Mucosa of descending colon (tissue), 3 donors: Measurements from ENCODE around the gene ZNF526. TPM values are rescaled to one million over a fixed set of nuclear protein-coding genes. Genes with fewer than 3 reads are reported as not detected.

Experiments used
- ATAC-seq: fragments of 200-7000 bp; cut with Tn5 transposase; one replicate; pipeline ENCODE4 v1.9.1; 2020; ENCODE audit warnings: mild to moderate bottlenecking, moderate library complexity
- DNase-seq, 3 donors: peaks; one replicate each; pipeline ENCODE4 v3.0.0-alpha.2; 2020
- H3K36me3 ChIP-seq: fragments of 200-600 bp; one replicate; pipeline ENCODE4 v1.8.0; 2021; ENCODE audit warnings: low read depth, mild to moderate bottlenecking
- H3K4me1 ChIP-seq: fragments of 200-600 bp; one replicate; pipeline ENCODE4 v1.8.0; 2021; ENCODE audit warnings: low read depth, mild to moderate bottlenecking
- H3K4me3 ChIP-seq: fragments of 200-600 bp; one replicate; pipeline ENCODE4 v1.8.0; 2021; ENCODE audit warnings: mild to moderate bottlenecking
- H3K9me3 ChIP-seq: fragments of 200-600 bp; one replicate; pipeline ENCODE4 v1.8.0; 2021; ENCODE audit warnings: mild to moderate bottlenecking
- intact Hi-C, 2 donors: fragments of 100-400 bp; cut with DNase I in 1 of 2; cut with micrococcal nuclease in 1 of 2; formaldehyde crosslinking; loops; one replicate each; pipeline versions ENCODE4 v1.11.0 to v1.11.1; 2022; cut with DNase I, micrococcal nuclease
- total RNA-seq, 3 donors: library from RNA; stranded (reverse); fragmentation: NEBNext Ultra II Directional in 2 of 3; extraction: Animal tissue kit (Norgen Biotek cat#: 25700) in 2 of 3; gene quantifications; one replicate each; pipeline versions ENCODE4 v1.2.1 to v1.2.4, GENCODE V29; 2021 to 2023
- TF ChIP-seq, protein P1 (sequence below): fragments of 200-600 bp; IDR thresholded peaks from one replicate; pipeline ENCODE4 v1.8.0; 2022; ENCODE audit warnings: antibody characterized with exemption, mild to moderate bottlenecking
- donor health status: DM: no; HTN: no; CAD: no; lungs with moderate emphysema.
- donor health status: DM: no; HTN: no; CAD: no.
- donor health status: DM: no; HTN: yes; CAD: no.

ZNF526 gene
- total RNA-seq, 3 donors from 2014 or later: 9.9 to 13.4 (median 10.4) TPM

DNA sequence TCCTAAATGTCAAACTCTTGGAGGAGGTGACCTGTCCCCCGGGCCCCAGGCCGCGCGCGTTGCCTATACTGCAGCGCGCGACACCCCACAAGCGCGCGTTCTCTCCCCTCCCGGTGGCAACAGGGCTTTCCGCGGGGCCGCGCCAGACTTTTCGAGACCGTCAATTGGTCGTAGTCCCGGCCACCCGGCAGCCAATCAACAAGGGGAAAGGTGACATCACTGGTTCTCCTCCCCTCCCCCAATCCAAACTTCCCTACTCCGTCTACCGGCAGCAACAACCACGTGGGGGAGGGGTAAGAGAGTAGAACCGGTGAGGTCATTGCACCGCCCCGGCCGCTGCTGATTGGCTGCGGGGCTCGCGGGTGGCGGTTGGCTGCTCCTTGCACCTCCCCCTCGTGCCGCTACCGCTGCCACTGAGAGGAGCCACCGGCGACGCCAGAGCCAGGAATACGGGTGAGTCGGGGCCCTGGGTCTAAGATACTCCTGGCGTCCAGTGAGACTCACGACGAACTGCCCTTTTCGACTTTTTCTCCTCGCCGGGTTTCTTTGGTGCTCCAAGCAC lies 48.1 kb downstream of the ZNF526 start:
- Histone ChIP-seq H3K4me1 (peaks cover 26% of the 10 kb centered on the region), H3K36me3 (peaks cover 8% of the 10 kb centered on the region), H3K4me3 (peak overlapping the region; percentile 40), H3K9me3 (no peaks in the 10 kb centered on the region)
- peak; percentile 82 for ATAC-seq
- peak; percentile 97 to 100 (median 98) for DNase-seq
- TF ChIP-seq, protein P1, sequence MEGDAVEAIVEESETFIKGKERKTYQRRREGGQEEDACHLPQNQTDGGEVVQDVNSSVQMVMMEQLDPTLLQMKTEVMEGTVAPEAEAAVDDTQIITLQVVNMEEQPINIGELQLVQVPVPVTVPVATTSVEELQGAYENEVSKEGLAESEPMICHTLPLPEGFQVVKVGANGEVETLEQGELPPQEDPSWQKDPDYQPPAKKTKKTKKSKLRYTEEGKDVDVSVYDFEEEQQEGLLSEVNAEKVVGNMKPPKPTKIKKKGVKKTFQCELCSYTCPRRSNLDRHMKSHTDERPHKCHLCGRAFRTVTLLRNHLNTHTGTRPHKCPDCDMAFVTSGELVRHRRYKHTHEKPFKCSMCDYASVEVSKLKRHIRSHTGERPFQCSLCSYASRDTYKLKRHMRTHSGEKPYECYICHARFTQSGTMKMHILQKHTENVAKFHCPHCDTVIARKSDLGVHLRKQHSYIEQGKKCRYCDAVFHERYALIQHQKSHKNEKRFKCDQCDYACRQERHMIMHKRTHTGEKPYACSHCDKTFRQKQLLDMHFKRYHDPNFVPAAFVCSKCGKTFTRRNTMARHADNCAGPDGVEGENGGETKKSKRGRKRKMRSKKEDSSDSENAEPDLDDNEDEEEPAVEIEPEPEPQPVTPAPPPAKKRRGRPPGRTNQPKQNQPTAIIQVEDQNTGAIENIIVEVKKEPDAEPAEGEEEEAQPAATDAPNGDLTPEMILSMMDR: no peak
- intact Hi-C loops: no loop called here

DNA sequence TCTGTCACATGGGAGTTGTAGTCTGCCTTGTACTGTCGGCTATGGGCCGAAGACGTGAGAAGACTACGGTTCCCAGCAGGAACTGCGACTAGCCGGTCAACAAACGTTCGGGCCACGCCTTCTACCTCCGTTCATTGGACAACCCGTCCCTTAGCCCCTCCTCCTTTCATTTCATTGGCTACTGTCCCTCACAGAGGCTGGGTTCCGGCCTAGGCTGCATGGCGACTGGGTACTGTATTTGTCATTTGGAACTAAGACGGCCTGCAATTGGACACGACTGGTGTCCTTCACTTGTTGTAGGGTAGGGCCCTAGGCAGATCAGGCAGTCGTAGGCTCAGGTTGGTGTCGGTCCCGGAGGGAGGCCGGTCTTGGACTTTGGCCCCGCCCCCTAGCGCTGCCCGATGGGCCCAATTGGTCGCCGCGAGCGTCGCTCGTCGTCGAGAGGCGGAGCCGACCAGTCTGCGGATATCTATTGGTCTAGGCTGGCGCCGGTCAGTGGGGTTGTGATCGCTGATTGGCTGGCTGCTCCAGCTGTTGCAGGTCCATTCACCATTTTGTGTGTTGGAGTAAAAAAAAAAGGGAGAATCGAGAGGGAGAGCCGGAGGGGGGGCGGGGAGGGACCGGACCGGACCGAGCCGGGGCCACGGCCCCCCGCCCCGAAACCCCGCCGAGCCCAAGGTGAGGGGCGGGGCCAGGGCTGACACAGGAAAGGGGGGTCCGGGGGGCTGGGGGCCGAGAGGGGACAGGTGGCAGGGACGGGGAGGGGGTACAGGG lies 48.8 kb downstream of the ZNF526 start, which contains the start of gene CIC:
Gene CIC (plus strand): TSS at position 549 of the 774 bp plus-strand sequence. CDS start 2,532 bp downstream, outside the sequence.
- Histone ChIP-seq H3K4me1 (peaks cover 26% of the 10 kb centered on the region), H3K4me3 (peak within 1 kb of the TSS; percentile 40), H3K36me3 (peaks cover 8% of the 10 kb centered on the region), H3K9me3 (no peaks in the 10 kb centered on the region)
- DNase-seq (peak; percentile 99), ATAC-seq (peak; percentile 83)
- TF ChIP-seq, protein P1: no peak
- intact Hi-C loops: no loop called here

DNA sequence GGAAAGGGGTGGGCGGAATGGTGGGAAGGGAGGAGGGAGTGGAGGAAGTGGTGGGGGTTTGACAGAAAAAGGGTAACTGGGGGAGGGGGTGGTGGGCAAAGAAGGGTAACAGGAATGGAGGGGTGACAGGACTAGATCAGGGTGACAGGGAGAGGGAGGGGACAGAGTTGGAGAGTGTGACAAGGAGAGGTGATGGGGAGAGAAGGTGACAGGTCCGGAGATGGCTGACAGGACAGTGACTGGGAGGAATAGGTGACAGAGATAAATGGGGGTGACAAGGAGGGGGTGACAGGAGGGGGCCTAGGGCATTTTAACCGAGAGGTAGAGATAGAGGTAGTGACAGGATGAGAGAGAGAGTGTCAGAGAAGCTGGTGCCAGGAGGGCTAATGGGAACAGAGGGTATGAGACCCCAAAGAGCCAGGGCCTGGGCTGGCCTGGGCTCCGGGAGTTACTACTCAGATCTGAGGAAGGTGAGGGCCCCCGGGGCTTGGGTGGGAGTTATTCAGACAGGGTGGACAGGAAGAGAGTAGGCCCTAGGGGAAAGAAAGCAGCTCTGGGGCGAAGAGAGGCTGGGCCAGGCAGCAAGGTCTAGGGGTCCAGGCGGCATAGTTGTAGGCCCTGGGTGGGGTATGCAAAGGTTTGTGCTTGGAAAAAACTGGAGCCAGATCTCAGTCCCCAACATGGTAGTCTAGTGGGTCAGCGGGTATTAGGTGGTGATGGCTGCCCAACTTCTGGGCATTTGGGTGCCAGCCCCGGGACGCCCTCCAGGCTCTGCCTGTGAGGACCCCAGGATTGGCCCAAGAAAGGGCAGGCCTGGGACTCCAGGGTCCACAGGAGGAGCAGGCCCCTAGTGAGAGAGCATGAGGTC lies 49.6 kb downstream of the ZNF526 start:
- intact Hi-C loops: no loop called here
- Histone ChIP-seq H3K36me3 (peaks cover 8% of the 10 kb centered on the region), H3K4me1 (peaks cover 27% of the 10 kb centered on the region), H3K4me3 (peak overlapping the region; percentile 40), H3K9me3 (no peaks in the 10 kb centered on the region)
- DNase-seq (peak; percentile 47 to 66 (median 56)), ATAC-seq (no peak)
- TF ChIP-seq, protein P1: no peak

DNA sequence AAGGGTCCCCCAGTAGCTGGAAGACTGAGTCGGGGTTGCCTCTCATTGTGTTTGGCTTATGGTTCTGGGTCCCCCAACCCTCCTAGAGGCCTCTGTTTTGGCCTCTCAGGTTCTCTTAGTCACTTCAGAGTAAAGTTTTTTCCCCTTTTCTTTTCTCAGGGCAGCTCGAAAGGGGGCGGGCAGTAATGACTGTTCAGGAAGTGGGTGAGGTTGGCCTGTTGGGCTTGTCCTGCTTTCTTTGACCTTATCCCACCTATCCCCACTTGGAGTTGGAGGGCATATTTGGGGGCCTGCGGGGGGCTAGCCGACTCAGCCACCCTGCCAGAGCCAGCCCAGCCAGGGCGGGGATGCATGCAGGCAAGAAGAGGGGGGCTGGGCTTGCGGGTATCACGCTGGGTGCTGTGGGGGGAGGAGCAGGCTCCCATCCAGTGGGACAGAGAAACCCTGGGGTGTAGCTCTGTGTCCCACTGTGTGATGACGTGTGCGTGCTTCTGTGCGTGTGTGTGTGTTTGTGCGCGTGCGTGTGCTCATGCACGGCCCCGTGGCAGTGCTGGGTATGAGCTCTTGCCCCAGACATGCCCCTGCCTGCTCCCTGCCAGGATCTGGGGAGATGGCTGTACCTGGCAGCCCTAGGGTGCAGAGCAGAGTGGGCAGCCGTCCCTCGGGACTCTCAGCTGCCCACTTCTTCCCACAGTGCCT lies 50.4 kb downstream of the ZNF526 start:
- TF ChIP-seq, protein P1: no peak
- ATAC-seq: peak; percentile 1

DNA sequence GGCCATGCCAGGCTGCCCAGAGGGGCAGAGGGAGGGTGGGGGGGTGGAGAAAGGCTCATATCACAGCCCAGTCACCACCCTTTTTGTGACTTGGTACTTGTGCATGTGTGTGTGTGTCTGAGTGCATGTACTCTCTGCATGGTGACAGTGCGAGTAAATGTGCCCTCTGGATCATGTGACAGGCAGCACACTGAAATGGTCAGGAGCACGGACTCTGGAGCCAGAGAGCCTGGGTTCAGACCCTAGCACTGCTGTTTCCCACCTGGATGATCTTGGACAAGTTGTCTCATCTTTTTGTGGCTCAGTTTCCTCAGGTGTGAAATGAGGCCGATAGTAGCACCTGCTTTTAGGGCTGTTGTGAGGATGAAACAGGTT lies 50.9 kb downstream of the ZNF526 start:
- TF ChIP-seq, protein P1: no peak
- H3K36me3 ChIP-seq: peaks cover 8% of the 10 kb centered on the region
- no peak overlapping the region for H3K4me3 ChIP-seq
- no peaks in the 10 kb centered on the region for H3K9me3 ChIP-seq
- H3K4me1 ChIP-seq: peaks cover 28% of the 10 kb centered on the region
- DNase-seq (no peak), ATAC-seq (no peak)
- intact Hi-C loops: no loop called here

More for the DNA sequence above, 50.4 kb downstream of the ZNF526 start:
- H3K4me1 ChIP-seq: peaks cover 28% of the 10 kb centered on the region
- peaks cover 8% of the 10 kb centered on the region for H3K36me3 ChIP-seq
- H3K4me3 ChIP-seq: no peak overlapping the region
- no peaks in the 10 kb centered on the region for H3K9me3 ChIP-seq
- intact Hi-C loops: no loop called here
- DNase-seq: peak; percentile 62 to 83 (median 71)
